MCF 10A (cell line): ENCODE results near the gene CTAGE9. TPM values are rescaled to one million over a fixed set of nuclear protein-coding genes. Genes with fewer than 3 reads are reported as not detected.

Source experiments
- BruUV-seq: library from RNA; stranded (reverse); fragments of 400-500 nt; replicated peaks from 2 replicates; lab custom pipeline; 2021; lab: Mats Ljungman, UMichigan
- CTCF ChIA-PET: fragments of 300-600 bp; sonication (Branson Sonifier 250); formaldehyde crosslinking; extraction: SDS; loops from one replicate; lab custom pipeline; 2021; ENCODE audit warnings: antibody characterized with exemption, inconsistent platforms; lab: Yijun Ruan, JAX
- POLR2A ChIA-PET: fragments of 300-600, 350-650 bp; sonication (Branson Sonifier 250); formaldehyde crosslinking; extraction: SDS; loops from one replicate; lab custom pipeline; 2020; ENCODE audit warnings: antibody characterized with exemption, inconsistent platforms; lab: Yijun Ruan, JAX
- DNase-seq: peaks from one replicate; pipeline ENCODE4 v3.0.0-alpha.2; 2018; ENCODE audit not compliant: unreplicated experiment
- H3K27ac Mint-ChIP-seq: one replicate; pipeline ENCODE4 v1.8.0; 2022; ENCODE audit warnings: mild to moderate bottlenecking, low read depth, mixed read lengths; ENCODE audit not compliant: unreplicated experiment
- H3K27me3 Mint-ChIP-seq: one replicate; pipeline ENCODE4 v1.8.0; 2022; ENCODE audit warnings: mixed read lengths; ENCODE audit not compliant: insufficient read depth, unreplicated experiment
- H3K36me3 Mint-ChIP-seq: one replicate; pipeline ENCODE4 v1.8.0; 2022; ENCODE audit warnings: mild to moderate bottlenecking, moderate library complexity, mixed read lengths; ENCODE audit not compliant: insufficient read depth, unreplicated experiment
- H3K4me1 Mint-ChIP-seq: one replicate; pipeline ENCODE4 v1.8.0; 2022; ENCODE audit warnings: mixed read lengths; ENCODE audit not compliant: insufficient read depth, unreplicated experiment
- H3K4me3 Mint-ChIP-seq: one replicate; pipeline ENCODE4 v1.8.0; 2022; ENCODE audit warnings: mild to moderate bottlenecking, moderate library complexity, mixed read lengths; ENCODE audit not compliant: unreplicated experiment
- H3K9me3 Mint-ChIP-seq: one replicate; pipeline ENCODE4 v1.8.0; 2022; ENCODE audit warnings: mixed read lengths; ENCODE audit not compliant: unreplicated experiment
- intact Hi-C: fragments of 100-400 bp; cut with micrococcal nuclease; formaldehyde crosslinking; loops from 2 replicates; pipeline ENCODE4 v1.14.1; 2022
- total RNA-seq: library from RNA; stranded (reverse); gene quantifications from 2 replicates; pipeline ENCODE4 v1.2.3, GENCODE V29; 2022
- TF ChIP-seq, protein P1 (sequence below): fragments of 200-600 bp; IDR thresholded peaks from one replicate; pipeline ENCODE4 v1.8.0; 2022; ENCODE audit warnings: antibody characterized with exemption, mild to moderate bottlenecking; ENCODE audit not compliant: unreplicated experiment

Gene CTAGE9
- total RNA-seq, 1 experiment from 2014 or later, result not detected

DNA sequence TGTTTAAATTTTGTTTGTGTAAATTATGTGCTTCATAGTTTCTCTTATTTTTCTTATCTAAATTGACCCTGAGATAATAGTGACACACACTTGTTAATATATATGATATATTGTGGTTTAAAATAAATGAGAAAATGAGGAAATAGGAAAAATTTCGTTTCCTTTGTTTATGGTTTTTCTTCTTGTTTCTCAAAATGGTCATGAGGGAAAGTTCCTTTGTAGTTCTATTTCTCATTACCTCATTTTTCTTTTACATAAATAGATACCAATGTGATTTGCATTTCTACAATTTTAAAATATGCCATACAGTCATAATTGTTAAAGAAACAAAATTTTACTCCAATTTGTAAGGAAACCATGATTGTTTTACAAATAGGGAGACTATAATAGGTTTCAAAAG is 18.8 kb downstream of the CTAGE9 start:
- TF ChIP-seq, protein P1, sequence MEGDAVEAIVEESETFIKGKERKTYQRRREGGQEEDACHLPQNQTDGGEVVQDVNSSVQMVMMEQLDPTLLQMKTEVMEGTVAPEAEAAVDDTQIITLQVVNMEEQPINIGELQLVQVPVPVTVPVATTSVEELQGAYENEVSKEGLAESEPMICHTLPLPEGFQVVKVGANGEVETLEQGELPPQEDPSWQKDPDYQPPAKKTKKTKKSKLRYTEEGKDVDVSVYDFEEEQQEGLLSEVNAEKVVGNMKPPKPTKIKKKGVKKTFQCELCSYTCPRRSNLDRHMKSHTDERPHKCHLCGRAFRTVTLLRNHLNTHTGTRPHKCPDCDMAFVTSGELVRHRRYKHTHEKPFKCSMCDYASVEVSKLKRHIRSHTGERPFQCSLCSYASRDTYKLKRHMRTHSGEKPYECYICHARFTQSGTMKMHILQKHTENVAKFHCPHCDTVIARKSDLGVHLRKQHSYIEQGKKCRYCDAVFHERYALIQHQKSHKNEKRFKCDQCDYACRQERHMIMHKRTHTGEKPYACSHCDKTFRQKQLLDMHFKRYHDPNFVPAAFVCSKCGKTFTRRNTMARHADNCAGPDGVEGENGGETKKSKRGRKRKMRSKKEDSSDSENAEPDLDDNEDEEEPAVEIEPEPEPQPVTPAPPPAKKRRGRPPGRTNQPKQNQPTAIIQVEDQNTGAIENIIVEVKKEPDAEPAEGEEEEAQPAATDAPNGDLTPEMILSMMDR, result no peak
- Mint-ChIP-seq H3K36me3 (no peaks in the 10 kb centered on the region), H3K4me1 (no peaks in the 10 kb centered on the region), H3K4me3 (no peak overlapping the region), H3K27me3 (no peaks in the 10 kb centered on the region), H3K9me3 (no peaks in the 10 kb centered on the region), H3K27ac (no peak overlapping the region)
- no peak for DNase-seq
- ChIA-PET CTCF (no interaction called here), POLR2A (no interaction called here)
- BruUV-seq, result no TSS peak
- intact Hi-C loops, result no loop called here

DNA sequence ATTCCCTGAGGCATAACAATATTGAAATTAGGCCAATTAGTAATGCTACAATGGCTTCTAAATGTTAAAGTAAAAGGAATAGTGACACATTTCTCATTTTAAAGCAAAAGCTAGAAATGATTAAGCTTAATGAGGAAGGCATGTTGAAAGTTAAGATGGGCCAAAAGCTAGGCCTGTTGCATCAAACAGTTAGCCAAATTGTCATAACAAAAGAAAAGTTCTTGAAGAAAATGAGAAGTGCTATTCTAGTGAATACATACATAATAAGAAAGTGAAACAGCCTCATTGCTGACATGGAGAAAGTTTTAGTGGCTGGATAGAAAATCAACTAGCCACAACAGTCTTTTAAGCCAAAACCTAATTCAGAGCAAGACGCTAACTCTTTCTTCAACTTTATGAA is 22.5 kb downstream of the CTAGE9 start:
- Mint-ChIP-seq H3K27me3 (no peaks in the 10 kb centered on the region), H3K9me3 (no peaks in the 10 kb centered on the region), H3K4me1 (no peaks in the 10 kb centered on the region), H3K27ac (no peak overlapping the region), H3K36me3 (no peaks in the 10 kb centered on the region), H3K4me3 (no peak overlapping the region)
- no peak for DNase-seq
- TF ChIP-seq, protein P1, result no peak
- ChIA-PET POLR2A (no interaction called here), CTCF (interaction anchor here (1.0 to 4.2 kb wide), 3 partner anchors 220 to 227 kb away, joined by 4 to 25 read pairs (median 9); no protein-coding TSS in a partner anchor)
- intact Hi-C loops, result no loop called here
- BruUV-seq, result no TSS peak

DNA sequence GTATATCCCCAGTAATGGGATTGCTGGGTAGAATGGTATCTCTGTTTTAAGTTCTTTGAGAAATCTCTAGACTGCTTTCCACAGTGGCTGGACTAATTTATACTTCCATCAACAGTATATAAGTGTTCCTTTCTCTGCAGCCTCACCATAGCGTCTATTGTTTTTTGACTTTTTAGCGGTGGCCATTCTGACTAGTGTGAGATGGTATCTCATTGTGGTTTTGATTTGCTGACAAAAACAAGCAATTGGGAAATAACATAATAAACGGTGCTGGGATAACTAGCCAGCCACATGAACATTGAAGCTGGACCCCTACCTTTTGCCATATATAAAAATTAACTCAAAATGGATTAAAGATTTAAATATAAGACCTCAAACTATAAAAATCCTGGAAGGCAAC is 23.8 kb downstream of the CTAGE9 start:
- H3K36me3 Mint-ChIP-seq, result no peaks in the 10 kb centered on the region
- BruUV-seq, result no TSS peak
- H3K4me3 Mint-ChIP-seq, result no peak overlapping the region
- ChIA-PET CTCF (interaction anchor here (4.2 kb wide), 1 partner anchor 228 kb away, joined by 25 read pairs; no protein-coding TSS in a partner anchor), POLR2A (interaction anchor here (0.8 kb wide), 1 partner anchor 224 kb away, joined by 3 read pairs; no protein-coding TSS in a partner anchor)
- no peaks in the 10 kb centered on the region for H3K9me3 Mint-ChIP-seq
- no peak overlapping the region for H3K27ac Mint-ChIP-seq
- TF ChIP-seq, protein P1, result no peak
- H3K27me3 Mint-ChIP-seq, result no peaks in the 10 kb centered on the region
- H3K4me1 Mint-ChIP-seq, result no peaks in the 10 kb centered on the region
- intact Hi-C loops, result no loop called here
- DNase-seq, result no peak

DNA sequence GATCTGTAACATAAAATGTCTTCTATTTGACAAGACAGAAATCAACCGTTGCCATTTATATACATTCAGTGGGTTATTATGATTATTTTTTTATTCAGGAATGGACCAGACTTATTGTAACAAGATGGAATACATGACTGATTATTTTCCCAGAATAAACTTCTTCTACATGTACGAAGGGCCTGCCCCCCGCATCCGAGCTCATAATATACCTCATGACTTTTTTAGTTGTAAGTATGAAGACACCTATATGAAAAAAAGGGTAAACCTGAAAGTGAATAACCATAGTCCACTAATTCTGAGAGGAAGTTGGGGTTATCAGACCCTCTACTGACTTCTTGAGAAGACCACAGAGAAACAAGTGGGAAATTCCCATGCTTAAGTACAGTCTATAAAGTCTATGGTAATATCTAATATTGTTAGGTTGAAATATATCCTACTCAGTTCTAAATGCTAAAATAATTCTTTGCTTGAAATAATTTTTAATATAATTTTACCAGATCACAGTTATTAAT is 25.5 kb downstream of the CTAGE9 start:
- intact Hi-C loops, result no loop called here
- POLR2A ChIA-PET, result no interaction called here
- BruUV-seq, result no TSS peak
- CTCF ChIA-PET, result interaction anchor here (2.0 to 4.2 kb wide), 2 partner anchors 10 to 230 kb away, joined by 8 to 25 read pairs; no protein-coding TSS in a partner anchor
- no peaks in the 10 kb centered on the region for H3K36me3 Mint-ChIP-seq
- no peaks in the 10 kb centered on the region for H3K9me3 Mint-ChIP-seq
- no peak overlapping the region for H3K4me3 Mint-ChIP-seq
- no peaks in the 10 kb centered on the region for H3K27me3 Mint-ChIP-seq
- no peak for DNase-seq
- TF ChIP-seq, protein P1, result no peak
- no peaks in the 10 kb centered on the region for H3K4me1 Mint-ChIP-seq
- H3K27ac Mint-ChIP-seq, result no peak overlapping the region
